NCI-H2107 treated with DMSO at 0.1 percent for 48 hours (cell line): ENCODE results near the gene NUTM2F.
"Not testable (repeated sequence)": the region's sequence is repeated elsewhere in the genome, so short reads cannot be mapped to it uniquely, and the experiment has no call there.

Experiments
- DNase-seq: peaks from one replicate; lab custom pipeline; 2025; ENCODE audit not compliant: unreplicated experiment; lab: John Stamatoyannopoulos, UW

NUTM2F gene, protein sequence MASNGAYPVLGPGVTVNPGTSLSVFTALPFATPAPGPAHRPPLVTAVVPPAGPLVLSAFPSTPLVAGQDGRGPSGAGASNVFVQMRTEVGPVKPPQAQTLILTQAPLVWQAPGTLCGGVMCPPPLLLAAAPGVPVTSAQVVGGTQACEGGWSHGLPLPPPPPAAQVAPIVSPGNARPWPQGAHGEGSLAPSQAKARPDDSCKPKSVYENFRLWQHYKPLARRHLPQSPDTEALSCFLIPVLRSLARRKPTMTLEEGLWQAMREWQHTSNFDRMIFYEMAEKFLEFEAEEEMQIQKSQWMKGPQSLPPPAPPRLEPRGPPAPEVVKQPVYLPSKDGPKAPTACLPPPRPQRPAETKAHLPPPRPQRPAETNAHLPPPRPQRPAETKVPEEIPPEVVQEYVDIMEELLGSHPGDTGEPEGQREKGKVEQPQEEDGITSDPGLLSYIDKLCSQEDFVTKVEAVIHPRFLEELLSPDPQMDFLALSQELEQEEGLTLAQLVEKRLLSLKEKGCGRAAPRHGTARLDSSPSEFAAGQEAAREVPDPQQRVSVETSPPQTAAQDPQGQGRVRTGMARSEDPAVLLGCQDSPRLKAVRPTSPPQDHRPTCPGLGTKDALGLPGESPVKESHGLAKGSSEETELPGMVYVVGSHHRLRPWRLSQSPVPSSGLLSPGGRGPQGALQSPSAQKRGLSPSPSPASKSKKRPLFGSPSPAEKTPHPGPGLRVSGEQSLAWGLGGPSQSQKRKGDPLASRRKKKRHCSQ

DNA sequence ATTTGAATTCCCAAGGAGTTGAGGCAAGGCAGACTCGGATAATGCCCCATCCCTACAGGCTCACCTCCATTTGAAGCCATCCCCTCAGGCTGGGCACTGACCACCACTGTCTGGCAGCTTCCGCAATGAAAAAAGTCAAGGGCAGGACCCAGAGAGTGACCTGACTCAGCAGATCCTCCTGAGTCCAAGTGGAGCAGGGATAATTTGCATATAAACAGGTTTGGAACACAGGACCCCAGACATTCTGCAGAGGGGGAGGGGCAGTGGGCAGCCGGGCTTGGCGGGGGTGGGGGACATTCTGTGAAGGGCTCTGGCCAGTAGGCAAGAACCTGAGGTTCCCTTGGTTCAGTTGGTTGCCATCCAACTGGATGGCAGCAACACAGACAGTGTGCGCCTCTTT lies at the start of gene NUTM2F:
TSS of gene NUTM2F (minus strand) at position 101 of the 400 bp plus-strand sequence. CDS start at position 80, 21 bp downstream.
- DNase-seq: not testable (repeated sequence)

DNA sequence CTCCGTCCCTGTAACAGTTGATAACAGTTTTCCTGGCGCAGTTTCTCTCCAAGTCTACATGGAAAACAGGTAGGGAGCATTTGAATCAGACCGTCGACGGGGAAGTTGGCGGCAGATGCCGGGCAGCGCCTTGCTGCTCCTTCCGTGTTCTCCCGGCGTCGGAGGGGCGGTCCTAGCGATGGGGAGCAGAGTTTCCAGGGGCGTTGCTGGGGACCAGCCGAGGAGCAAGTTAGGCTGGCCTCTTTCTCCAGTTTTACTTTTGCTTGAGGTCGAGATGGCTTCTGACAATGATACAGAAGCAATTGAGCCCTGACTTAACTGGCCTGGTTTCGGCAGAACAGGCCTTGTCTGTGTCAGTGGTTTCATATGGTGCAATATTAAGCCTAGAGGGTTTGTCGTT lies 46.8 kb upstream of the NUTM2F start:
- not testable (repeated sequence) for DNase-seq

DNA sequence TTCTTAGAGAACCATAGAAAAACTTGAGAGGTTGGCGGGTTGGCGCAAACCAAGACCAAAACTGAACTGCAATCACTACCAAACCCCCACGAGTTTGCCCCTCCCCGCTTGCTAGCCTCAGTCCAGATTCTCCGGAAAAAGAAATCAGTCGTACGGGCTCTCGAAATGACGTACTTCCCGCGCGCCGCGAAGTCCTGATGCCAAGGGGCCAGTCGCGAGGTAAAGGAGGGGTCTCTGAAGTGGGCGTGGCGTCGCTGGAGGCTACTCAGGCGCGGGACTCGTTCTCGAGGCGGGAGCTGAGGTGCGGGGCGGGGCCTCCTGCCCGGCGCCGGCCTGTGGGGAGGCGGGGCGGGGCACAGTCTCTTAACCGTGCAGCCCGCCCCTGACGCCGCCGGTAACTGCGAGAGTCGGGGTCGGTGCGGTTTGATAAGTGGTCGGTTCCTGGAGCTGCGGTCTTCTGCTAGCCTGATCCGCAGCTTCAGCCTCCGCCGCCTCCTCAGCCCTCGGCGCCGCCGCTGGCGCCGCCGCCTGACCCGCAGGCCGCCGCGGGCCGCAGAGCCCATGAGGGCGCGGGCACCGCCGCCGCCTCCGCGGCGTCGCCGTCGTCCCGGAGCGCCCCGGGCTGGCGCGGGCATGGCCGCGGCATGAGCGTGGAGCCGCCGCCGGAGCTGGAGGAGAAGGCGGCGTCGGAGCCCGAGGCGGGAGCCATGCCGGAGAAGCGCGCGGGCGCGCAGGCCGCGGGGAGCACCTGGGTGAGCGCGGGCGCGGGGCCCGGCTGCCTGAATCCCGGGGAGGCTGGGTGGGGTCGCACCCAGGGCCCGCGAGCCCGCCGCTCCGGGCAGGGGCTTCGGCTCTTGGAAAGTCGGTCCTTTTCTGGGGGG lies 46.0 kb upstream of the NUTM2F start:
- peak; percentile 70 for DNase-seq

DNA sequence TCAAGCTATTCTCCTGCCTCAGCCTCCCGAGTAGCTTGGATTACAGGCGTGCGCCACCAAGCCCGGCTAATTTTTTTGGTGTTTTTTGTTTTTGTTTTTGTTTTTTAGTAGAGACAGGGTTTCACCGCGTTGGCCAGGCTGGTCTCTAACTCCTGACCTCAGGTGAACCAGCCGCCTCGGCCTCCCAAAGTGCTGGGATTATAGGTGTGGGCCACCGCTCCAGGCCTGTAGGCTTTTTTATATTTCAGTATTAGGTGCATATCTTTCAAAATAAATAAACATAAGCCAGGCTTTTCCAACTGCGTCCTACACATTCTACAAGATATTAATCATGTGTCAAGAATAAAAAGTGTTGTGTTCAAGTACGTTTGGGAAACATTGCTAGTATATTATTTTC lies 45.3 kb upstream of the NUTM2F start:
- DNase-seq: not testable (repeated sequence)

DNA sequence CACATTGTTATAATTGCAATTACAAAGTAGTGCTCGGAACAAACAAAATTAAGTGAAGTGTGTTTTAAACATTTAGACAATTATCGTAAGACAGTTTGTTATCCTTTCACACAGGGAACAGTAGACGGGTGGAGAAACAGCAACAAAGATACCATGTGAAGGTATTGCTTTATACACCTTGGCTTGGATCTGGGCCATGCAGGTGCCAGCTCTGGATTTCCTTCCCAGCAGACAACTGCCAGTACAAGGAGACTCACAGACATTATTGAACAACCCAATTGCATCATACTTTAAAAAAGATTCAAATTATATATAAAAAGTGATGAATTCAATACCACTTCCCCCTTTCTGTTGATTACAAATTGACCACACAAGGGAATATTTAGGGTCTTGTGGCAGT lies 41.8 kb upstream of the NUTM2F start:
- not testable (repeated sequence) for DNase-seq

DNA sequence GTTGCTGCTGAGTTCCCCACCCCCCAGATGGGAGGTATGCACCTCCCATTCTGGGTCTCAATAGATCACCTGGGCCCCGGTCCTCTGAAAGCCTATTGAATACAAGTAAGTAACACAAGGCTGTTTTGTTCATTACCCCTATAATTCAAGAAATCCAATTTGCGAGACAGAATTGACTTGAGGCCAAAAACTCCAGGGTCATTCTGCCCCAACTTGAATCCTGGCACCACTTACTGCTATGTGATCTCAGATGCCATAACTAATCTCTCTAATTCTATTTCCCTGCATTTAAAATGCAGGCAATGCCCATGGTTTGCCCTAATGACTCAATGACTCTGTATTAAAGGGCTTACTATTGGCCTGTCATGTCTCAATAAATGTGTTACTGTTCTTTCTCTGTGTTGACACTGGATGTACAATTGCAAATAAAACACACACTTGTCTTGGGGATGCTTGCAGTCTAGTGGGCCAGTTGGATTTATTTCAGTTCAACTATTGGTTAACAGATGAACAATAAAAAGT lies 35.7 kb upstream of the NUTM2F start:
- DNase-seq: not testable (repeated sequence)

DNA sequence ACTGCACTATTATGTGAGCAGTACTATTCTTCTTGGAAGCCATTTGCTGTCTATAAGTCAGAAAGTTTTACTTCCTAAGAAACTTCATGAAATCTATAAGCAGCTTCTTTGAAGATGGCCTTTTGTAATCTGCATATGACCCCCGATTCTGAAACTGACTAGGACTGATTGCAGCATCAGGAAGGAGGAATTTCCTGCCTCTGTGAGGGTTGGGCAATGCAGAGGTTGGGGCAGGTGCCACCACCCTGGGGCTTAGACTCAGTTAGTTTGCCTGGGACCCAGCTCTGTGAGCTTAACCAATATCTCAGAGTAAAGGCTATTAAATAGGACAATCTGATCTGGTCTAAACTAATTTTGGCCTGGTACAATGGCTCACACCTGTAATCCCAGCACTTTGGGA lies 28.7 kb upstream of the NUTM2F start:
- not testable (repeated sequence) for DNase-seq

DNA sequence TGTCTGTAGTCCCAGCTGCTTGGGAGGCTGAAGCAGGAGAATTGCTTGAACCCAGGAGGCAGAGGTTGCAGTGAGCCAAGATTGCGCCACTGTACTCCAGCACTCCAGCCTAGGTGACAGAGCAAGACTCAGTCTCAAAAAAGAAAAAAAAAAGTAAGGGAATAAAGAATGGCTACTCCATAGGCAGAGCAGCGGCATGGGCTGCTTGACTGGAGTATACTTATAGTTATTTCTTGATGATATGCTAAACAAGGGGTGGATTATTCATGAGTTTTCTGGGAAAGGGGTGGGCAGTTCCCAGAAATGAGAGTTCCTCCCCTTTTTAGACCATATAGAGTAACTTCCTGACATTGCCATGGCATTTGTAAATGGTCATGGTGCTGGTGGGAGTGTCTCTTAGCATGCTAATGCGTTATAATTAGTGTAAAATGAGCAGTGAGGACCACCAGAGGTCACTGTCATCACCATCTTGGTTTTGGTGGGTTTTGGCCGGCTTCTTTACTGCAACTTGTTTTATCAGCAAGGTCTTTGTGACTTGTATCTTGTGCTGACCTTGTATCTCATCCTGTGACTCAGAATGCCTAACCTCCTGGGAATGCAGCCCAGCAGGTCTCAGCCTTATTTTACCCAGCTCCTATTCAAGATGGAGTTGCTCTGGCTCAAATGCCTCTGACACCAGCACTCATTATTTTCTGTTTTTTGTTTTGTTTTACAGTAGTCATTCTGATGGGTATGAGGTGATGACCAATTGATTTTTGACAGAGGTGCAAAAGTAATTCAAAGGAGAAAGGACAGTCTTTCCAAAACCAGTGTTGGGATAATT lies 23.7 kb upstream of the NUTM2F start:
- DNase-seq: not testable (repeated sequence)

DNA sequence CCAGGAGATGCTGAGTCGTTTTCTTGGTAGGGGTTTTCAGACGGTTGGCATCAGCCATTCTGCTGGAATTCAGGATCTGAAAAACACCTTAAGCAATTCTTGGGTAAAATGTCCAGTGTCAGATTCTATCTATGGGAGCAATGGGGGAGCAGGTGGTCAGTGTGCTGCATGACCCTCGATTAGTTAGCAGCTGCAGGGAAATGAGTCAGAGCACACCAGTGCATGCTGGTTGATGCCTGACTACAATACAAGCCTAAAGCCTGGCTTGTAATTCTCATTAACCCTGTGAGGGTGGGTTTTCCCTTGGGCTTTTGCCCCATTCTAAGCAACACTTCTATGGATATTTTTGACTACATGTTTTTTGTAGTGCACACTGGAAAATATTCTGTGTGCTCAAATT lies 20.3 kb upstream of the NUTM2F start:
- not testable (repeated sequence) for DNase-seq

DNA sequence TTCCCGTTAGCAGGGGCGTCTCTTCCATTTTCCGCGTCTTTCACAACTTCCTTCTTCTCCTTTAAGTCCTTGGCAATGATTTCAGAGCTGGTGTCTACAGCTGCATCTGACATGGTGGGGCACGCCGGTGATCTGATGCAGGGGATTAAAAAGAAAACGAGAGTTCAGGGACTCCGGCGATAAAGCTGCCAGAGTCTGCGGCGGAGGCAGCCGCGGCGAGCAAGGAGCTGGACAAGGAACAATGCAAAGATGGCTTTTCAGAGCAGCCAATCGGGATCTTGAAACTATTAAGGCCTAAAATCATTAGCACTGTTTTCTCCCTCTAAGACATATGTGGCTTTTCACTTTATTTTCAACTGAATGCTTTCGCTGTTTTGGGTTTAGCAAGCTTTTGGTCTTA lies 19.0 kb upstream of the NUTM2F start:
- not testable (repeated sequence) for DNase-seq

DNA sequence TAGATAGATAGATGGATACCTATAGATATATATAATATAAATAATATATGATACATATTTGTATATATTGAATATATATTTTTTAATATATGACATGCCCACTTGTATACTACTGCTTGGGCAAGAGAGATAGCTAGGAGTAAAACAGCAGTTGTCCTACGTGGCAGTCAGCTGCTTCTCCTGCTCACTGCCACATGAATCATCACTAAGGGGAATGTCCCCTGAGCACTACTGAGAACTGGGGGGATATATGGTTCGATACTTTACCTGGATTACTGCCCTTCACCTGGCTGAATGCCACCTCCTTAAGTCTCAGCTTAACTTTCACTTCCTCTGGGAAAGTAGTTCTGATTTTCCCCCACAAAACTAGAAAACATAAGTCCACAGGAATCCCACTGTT lies 13.3 kb upstream of the NUTM2F start:
- DNase-seq: not testable (repeated sequence)

DNA sequence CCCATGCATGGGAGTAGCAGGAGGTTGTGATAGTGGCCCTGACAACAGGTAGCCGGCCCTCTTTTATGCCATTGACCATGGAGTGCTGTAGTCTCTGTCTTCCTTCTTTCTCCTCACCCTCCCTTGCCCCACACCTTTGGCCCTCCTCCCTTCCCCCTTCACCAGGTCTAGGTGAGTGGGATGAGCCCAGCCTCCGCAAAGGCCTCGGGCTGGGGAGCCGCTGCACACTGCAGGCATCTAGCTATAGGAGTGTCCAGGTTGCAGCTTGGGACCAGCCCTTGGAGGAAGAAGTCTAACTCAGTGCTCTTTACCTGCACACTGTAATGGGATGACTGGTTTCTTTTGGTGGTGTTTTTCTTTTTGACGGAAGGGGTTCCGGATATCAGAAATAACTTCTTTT lies 12.3 kb upstream of the NUTM2F start:
- DNase-seq: not testable (repeated sequence)

DNA sequence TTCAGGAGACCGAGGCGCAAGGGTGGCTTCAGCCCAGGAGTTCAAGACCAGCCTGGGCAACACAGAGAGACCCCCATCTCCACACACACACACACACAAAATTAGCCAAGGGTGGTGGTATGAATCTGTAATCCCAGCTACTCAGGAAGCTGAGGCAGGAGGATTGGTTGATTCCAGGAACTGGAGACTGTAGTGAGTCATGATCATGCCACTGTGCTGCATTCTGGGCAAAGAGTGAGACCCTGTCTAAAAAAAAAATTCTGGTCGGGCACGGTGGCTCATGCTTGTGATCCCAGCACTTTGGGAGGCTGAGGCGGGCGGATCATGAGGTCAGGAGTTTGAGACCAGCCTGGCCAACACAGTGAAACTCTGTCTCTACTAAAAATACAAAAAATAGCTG lies 11.2 kb upstream of the NUTM2F start:
- not testable (repeated sequence) for DNase-seq

DNA sequence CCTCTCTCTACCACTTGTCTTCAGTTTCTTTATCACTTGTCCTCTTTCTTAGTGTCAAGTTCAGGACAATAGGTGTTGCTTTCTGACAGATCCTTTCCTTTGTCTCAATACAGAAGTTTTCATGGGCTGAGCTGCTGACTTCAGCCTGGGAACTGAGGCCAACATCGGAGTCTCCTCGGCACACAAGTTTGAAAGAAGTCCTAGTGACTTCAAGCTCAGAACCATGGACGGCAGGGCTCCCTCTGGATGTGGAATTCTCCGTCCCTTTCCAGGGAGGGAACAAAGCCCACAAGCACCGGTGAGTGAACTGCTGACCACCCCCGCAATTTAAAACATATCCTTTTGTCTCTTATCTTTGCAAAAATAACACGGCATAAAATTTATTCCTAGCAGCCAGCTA lies 10.3 kb upstream of the NUTM2F start:
- not testable (repeated sequence) for DNase-seq

DNA sequence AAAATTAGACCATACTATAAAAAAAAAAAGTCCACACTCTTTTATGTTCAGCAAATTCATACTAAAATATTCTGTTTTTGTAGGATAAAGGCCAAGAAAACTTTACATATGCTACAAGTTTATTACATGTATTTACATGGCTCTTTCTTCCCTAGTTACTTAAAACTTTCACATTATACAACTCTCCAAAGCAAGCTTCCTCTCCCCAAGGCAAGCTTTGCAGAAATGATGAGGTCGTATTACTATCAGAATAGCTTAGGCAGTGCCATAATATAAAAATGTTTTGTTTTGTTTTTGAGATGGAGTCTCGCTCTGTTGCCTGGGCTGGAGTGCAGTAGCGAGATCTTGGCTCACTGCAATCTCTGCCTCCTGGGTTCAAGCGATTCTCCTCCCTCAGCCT lies 8.0 kb upstream of the NUTM2F start:
- DNase-seq: not testable (repeated sequence)

DNA sequence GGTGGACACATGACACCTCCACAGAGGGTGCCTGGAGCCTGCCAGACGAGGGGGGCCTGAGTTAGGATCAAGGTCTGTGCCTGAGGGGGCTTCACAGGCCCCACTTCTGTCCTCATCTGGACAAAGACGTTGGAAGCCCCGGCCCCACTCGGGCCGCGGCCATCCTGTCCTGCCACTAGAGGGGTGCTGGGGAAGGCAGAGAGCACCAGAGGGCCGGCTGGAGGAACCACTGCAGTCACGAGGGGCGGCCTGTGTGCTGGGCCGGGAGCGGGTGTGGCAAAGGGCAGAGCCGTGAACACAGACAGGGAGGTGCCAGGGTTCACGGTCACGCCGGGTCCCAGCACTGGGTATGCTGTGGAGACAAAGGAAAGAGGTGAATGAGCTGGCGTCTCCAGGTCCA lies 2.9 kb downstream of the NUTM2F start:
- DNase-seq: not testable (repeated sequence)

DNA sequence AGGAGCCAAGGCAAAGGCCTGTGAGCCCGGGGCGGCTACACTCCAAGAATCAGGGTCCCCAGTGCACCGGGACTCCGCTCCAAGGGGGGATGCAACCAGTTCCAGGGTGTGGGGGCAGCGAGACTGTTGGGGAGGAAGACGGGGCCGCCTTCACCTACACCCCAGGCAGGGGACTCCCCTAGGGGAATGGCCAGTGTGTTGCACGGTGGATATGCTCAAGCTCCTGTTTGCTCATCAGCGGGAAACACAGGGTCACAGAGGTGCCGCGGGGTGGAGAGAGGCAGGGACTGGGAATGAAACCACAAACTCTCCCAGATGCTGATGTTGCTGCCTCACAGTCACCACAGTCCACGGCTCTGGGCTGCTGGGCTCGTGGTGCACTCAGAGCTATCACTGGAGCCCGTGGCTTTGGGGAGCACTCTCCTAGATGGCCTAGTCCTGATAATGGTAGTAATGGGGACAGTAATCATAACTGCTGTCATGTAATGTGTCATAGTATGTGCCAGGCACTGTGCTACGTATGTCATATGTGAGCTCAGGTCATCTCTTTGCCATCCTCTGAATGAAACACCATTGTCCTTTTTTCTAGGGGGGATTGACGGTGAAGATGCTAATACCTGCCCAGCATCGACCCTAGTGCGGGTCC lies 5.2 kb downstream of the NUTM2F start:
- not testable (repeated sequence) for DNase-seq

DNA sequence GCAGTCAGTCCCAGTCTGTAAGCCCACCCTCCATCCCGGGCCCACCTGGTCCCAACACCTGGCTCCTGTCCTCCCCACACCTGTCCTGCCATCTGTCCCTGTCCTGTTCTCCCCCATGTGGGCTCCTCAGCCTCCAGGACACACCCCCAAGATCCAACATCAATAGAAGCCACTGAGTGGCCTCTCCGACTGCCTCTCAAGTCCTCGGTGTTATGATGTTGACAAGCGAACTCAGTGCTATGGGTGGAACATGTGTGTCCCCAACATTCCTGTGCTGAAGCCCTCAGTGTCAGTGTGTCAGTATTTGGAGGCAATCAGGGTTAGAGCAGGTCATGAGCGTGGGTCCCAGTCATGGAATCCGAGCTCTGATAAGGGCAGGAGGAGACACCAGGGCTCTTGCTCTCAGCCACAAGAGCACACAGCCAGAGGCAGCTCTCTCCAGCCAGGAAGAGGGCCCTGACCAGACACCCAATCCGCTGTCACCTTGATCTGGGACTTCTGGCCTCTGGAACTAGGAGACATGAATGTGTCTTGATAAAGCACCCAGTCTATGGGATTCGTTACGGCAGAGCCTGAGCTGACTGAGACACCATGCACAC lies 6.0 kb downstream of the NUTM2F start:
- DNase-seq: not testable (repeated sequence)
